Measurements from ENCODE around the gene CDK5RAP2. TPM values are rescaled to one million over a fixed set of nuclear protein-coding genes. Genes with fewer than 3 reads are reported as not detected.

Gene CDK5RAP2
- total and polyA plus RNA-seq, 10 of the 15 experiments (the other 5 are each of a cell fraction or from before 2014, with no cell fraction given): 16.2 to 53.5 (median 34.5) TPM

GRCh38 chr9:120490888-120491595 is 88.9 kb downstream of the CDK5RAP2 start (continued):
- TF ChIP-seq, protein P1, sequence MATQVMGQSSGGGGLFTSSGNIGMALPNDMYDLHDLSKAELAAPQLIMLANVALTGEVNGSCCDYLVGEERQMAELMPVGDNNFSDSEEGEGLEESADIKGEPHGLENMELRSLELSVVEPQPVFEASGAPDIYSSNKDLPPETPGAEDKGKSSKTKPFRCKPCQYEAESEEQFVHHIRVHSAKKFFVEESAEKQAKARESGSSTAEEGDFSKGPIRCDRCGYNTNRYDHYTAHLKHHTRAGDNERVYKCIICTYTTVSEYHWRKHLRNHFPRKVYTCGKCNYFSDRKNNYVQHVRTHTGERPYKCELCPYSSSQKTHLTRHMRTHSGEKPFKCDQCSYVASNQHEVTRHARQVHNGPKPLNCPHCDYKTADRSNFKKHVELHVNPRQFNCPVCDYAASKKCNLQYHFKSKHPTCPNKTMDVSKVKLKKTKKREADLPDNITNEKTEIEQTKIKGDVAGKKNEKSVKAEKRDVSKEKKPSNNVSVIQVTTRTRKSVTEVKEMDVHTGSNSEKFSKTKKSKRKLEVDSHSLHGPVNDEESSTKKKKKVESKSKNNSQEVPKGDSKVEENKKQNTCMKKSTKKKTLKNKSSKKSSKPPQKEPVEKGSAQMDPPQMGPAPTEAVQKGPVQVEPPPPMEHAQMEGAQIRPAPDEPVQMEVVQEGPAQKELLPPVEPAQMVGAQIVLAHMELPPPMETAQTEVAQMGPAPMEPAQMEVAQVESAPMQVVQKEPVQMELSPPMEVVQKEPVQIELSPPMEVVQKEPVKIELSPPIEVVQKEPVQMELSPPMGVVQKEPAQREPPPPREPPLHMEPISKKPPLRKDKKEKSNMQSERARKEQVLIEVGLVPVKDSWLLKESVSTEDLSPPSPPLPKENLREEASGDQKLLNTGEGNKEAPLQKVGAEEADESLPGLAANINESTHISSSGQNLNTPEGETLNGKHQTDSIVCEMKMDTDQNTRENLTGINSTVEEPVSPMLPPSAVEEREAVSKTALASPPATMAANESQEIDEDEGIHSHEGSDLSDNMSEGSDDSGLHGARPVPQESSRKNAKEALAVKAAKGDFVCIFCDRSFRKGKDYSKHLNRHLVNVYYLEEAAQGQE (IDR thresholded peaks at IDR 0.05; ENCODE audit: low read depth, low read length): no peak
- TF ChIP-seq DPF2 (IDR thresholded peaks at IDR 0.05) (no peak), GABPA (IDR thresholded peaks at IDR 0.05; ENCODE audit: low read depth) (0 out of 2 replicates have a peak, but pooled peaks have one; percentile 42), NR2C1 (IDR thresholded peaks at IDR 0.05) (peak; percentile 55)

- POLR2A ChIA-PET: no interaction called here
- Histone ChIP-seq H3K9me3 (replicated peaks; ENCODE audit: control insufficient read depth, insufficient read depth, low read length) (no peaks in the 10 kb centered on the region), H2AFZ (ENCODE audit: control insufficient read depth, low read depth, low read length) (no peak overlapping the region), H3K4me3 (no peak overlapping the region), H3K27me3 (replicated peaks in 1 of 2; ENCODE audit: control insufficient read depth in 2 of 2, insufficient read depth in 2 of 2, low read length in 1 of 2) (no peaks in the 10 kb centered on the region), H3K36me3 (ENCODE audit: control insufficient read depth in 2 of 2, insufficient read depth in 2 of 2, low read length in 1 of 2) (peaks cover 6 to 25% of the 10 kb centered on the region in 2 experiments), H4K20me1 (ENCODE audit: control insufficient read depth, insufficient read depth) (no peaks in the 10 kb centered on the region), H3K79me2 (ENCODE audit: control insufficient read depth, insufficient read depth, low read length) (no peaks in the 10 kb centered on the region), H3K4me1 (ENCODE audit: control insufficient read depth, insufficient read depth, low read length) (no peaks in the 10 kb centered on the region), H3K4me2 (ENCODE audit: control insufficient read depth, insufficient read depth) (no peak overlapping the region), H3K9ac (ENCODE audit: control insufficient read depth, insufficient read depth, low read length) (no peak overlapping the region), H3K27ac (ENCODE audit: control insufficient read depth, insufficient read depth) (no peak overlapping the region)
- BruUV-seq (replicated peaks): no TSS peak
- over 99% methylated on average over 6 of the region's 6 CpGs for WGBS (ENCODE audit: insufficient coverage, insufficient replicate concordance, low lambda C conversion rate, missing lambda C conversion rate)
- TF ChIP-seq TCF12 (IDR thresholded peaks at IDR 0.05; ENCODE audit: low read depth, low read length): no peak
- TF ChIP-seq, protein P2, sequence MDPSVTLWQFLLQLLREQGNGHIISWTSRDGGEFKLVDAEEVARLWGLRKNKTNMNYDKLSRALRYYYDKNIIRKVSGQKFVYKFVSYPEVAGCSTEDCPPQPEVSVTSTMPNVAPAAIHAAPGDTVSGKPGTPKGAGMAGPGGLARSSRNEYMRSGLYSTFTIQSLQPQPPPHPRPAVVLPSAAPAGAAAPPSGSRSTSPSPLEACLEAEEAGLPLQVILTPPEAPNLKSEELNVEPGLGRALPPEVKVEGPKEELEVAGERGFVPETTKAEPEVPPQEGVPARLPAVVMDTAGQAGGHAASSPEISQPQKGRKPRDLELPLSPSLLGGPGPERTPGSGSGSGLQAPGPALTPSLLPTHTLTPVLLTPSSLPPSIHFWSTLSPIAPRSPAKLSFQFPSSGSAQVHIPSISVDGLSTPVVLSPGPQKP (IDR thresholded peaks at IDR 0.05; ENCODE audit: low read depth, low read length): no peak
- ATAC-seq (no peak), DNase-seq (ENCODE audit: low read depth, low spot score) (no peak), FAIRE-seq (no peak)
- intact Hi-C loops (cut with micrococcal nuclease; ENCODE audit: unreplicated experiment): no loop called here
- in situ Hi-C loops (cut with MboI): no loop called here
- RAD21 ChIA-PET (ENCODE audit: unreplicated experiment): no interaction called here
- SMC1A ChIA-PET (ENCODE audit: uncharacterized antibody, unreplicated experiment): no interaction called here
- CTCF ChIA-PET: no interaction called here
Observed at GRCh38 chr9:120486835-120487234, 93.1 kb downstream of the CDK5RAP2 start.
